SK-N-SH (cell line): ENCODE data around the gene ZNF236. TPM values are rescaled to one million over a fixed set of nuclear protein-coding genes. Genes with fewer than 3 reads are reported as not detected.

ENCODE experiments used
- CTCF ChIA-PET: fragments of 300-600, 350-600 bp; formaldehyde crosslinking; extraction: SDS; loops from one replicate; lab custom pipeline; 2021; lab: Yijun Ruan, JAX
- POLR2A ChIA-PET: fragments of 350-600 bp; sonication (Branson Sonifier 250); formaldehyde crosslinking; extraction: SDS; loops from one replicate; lab custom pipeline; 2020; ENCODE audit warnings: antibody characterized with exemption, inconsistent platforms; lab: Yijun Ruan, JAX
- DNase-seq: peaks from one replicate; pipeline ENCODE4 v3.0.0; 2012
- H2AFZ ChIP-seq: fragments of 200-600 bp; sonication (generic); 2 replicates; pipeline ENCODE4 v1.8.1; 2016; ENCODE audit warnings: antibody characterized with exemption, mild to moderate bottlenecking, low read depth
- H3F3A ChIP-seq: fragments of 200-600 bp; sonication (generic); replicated peaks from 2 replicates; pipeline ENCODE3; 2016; ENCODE audit warnings: antibody characterized with exemption, mild to moderate bottlenecking; ENCODE audit not compliant: insufficient read depth
- H3K27ac ChIP-seq, 2 experiments: fragments of 200-500 bp in 1 of 2; fragments of 200-600 bp in 1 of 2; sonication (Bioruptor generic) in 1 of 2; sonication (generic), shearing (Covaris generic) in 1 of 2; 2 replicates each; pipeline versions ENCODE4 v1.5.1 to v1.6.1; 2014 to 2016; ENCODE audit warnings: low read depth in 2 of 2, inconsistent platforms in 1 of 2, low read length in 1 of 2, mild to moderate bottlenecking in 1 of 2, mixed read lengths in 1 of 2
- H3K27me3 ChIP-seq: fragments of 200-600 bp; sonication (generic), shearing (Covaris generic); 2 replicates; pipeline ENCODE4 v1.6.1; 2016; ENCODE audit warnings: mixed run types; ENCODE audit not compliant: insufficient read depth
- H3K36me3 ChIP-seq, 2 experiments: fragments of 200-500 bp in 1 of 2; fragments of 200-600 bp in 1 of 2; sonication (Bioruptor generic) in 1 of 2; sonication (generic) in 1 of 2; replicated peaks in 1 of 2; 2 replicates each; pipeline versions ENCODE3 to v1.5.1; 2014 to 2016; ENCODE audit warnings: low read length in 1 of 2, mild to moderate bottlenecking in 1 of 2; ENCODE audit not compliant: insufficient read depth in 2 of 2, control insufficient read depth in 1 of 2
- H3K4me1 ChIP-seq, 2 experiments: fragments of 200-500 bp in 1 of 2; fragments of 200-600 bp in 1 of 2; sonication (Bioruptor generic) in 1 of 2; sonication (generic), shearing (Covaris generic) in 1 of 2; 2 replicates each; pipeline versions ENCODE4 v1.5.1 to v1.6.1; 2014 to 2016; ENCODE audit warnings: low read depth in 1 of 2, low read length in 1 of 2, mixed run types in 1 of 2; ENCODE audit not compliant: insufficient read depth in 2 of 2, control insufficient read depth in 1 of 2
- H3K4me2 ChIP-seq: fragments of 200-600 bp; sonication (generic), shearing (Covaris generic); 2 replicates; pipeline ENCODE4 v1.6.1; 2017; ENCODE audit warnings: mixed run types
- H3K4me3 ChIP-seq, 2 experiments: fragments of 200-500 bp in 1 of 2; fragments of 200-600 bp in 1 of 2; sonication (Bioruptor generic) in 1 of 2; sonication (generic), shearing (Covaris generic) in 1 of 2; 2 replicates each; pipeline versions ENCODE4 v1.5.1 to v1.8.1; 2014 to 2016; ENCODE audit warnings: low read depth in 2 of 2, inconsistent platforms in 1 of 2, low read length in 1 of 2, mild to moderate bottlenecking in 1 of 2, mixed read lengths in 1 of 2, moderate library complexity in 1 of 2
- H3K79me2 ChIP-seq: fragments of 200-600 bp; sonication (generic); 2 replicates; pipeline ENCODE4 v1.8.1; 2017; ENCODE audit warnings: mild to moderate bottlenecking; ENCODE audit not compliant: insufficient read depth
- H3K9ac ChIP-seq: fragments of 200-600 bp; sonication (generic); 2 replicates; pipeline ENCODE4 v1.6.1; 2017; ENCODE audit warnings: mixed run types
- H3K9me2 ChIP-seq: fragments of 200-600 bp; sonication (generic); 2 replicates; pipeline ENCODE4 v1.6.1; 2017; ENCODE audit warnings: mixed run types
- H3K9me3 ChIP-seq: fragments of 200-600 bp; sonication (generic); 2 replicates; pipeline ENCODE4 v1.6.1; 2017; ENCODE audit warnings: mixed run types, mild to moderate bottlenecking, moderate library complexity
- H4K20me1 ChIP-seq: fragments of 200-600 bp; sonication (generic); 2 replicates; pipeline ENCODE4 v1.6.1; 2017; ENCODE audit warnings: mild to moderate bottlenecking, mixed run types; ENCODE audit not compliant: insufficient read depth
- CHD2 ChIP-seq: fragments of 150-350 bp; IDR thresholded peaks from 2 replicates; pipeline ENCODE4 v1.6.1; 2018; ENCODE audit warnings: low read length; ENCODE audit not compliant: partially characterized antibody
- EP300 ChIP-seq, 2 experiments: IDR thresholded peaks; 2 replicates each; pipeline versions ENCODE4 v1.4.0 to v1.6.1; 2012; ENCODE audit warnings: borderline replicate concordance in 1 of 2, low read depth in 1 of 2, low read length in 1 of 2
- EZH2phosphoT487 ChIP-seq: fragments of 200-600 bp; sonication (generic); IDR thresholded peaks from 2 replicates; pipeline ENCODE4 v1.6.1; 2017; ENCODE audit warnings: low read depth, mixed run types, mild to moderate bottlenecking, antibody characterized with exemption, moderate library complexity, borderline replicate concordance
- FOXJ3 ChIP-seq: sonication (generic); formaldehyde crosslinking; IDR thresholded peaks from 2 replicates; pipeline ENCODE4 v1.5.1; 2020; ENCODE audit warnings: mild to moderate bottlenecking, missing genetic modification reagents
- GABPA ChIP-seq: IDR thresholded peaks from 2 replicates; pipeline ENCODE4 v1.4.0; 2012; ENCODE audit warnings: low read depth, mild to moderate bottlenecking
- IRF3 ChIP-seq: fragments of 150-350 bp; IDR thresholded peaks from 2 replicates; pipeline ENCODE4 v1.6.1; 2016; ENCODE audit warnings: mild to moderate bottlenecking, low read depth, low read length
- MXI1 ChIP-seq: IDR thresholded peaks from 2 replicates; pipeline ENCODE4 v1.6.1; 2012; ENCODE audit warnings: mild to moderate bottlenecking, low read depth, low read length, improper control_type of control experiment
- SMC3 ChIP-seq: IDR thresholded peaks from 2 replicates; pipeline ENCODE4 v1.6.1; 2012; ENCODE audit warnings: low read depth, low read length, improper control_type of control experiment
- TCF12 ChIP-seq: IDR thresholded peaks from 2 replicates; pipeline ENCODE4 v1.4.0; 2012
- USF2 ChIP-seq: fragments of 150-350 bp; IDR thresholded peaks from 2 replicates; pipeline ENCODE4 v1.6.1; 2017; ENCODE audit warnings: antibody characterized with exemption, low read length, low read depth, borderline replicate concordance
- WGBS: methylation state at CpG from one replicate; pipeline ENCODE4 v1.1.6; 2017; ENCODE audit warnings: low lambda C conversion rate; 5-methylcytosine and 5-hydroxymethylcytosine counted together
- polyA plus RNA-seq, 3 experiments: library from polyadenylated mRNA; depleted of rRNA; stranded (reverse); fragments of >200 nt; gene quantifications; 2 replicates each; pipeline ENCODE4 v1.2.3, GENCODE V29; 2012
- TF ChIP-seq, protein P1 (sequence below): IDR thresholded peaks from 2 replicates; pipeline ENCODE4; 2012

Gene ZNF236
- polyA plus RNA-seq, 1 of the 3 experiments (the other 2 are of a cell fraction), result 4.2 TPM

- no peak for TF ChIP-seq MXI1
- TF ChIP-seq IRF3, result no peak
- TF ChIP-seq EZH2phosphoT487, result no peak
These were observed 5.1 kb downstream of the ZNF236 start (continued) for GRCh38 chr18:76827205-76828200.

DNA sequence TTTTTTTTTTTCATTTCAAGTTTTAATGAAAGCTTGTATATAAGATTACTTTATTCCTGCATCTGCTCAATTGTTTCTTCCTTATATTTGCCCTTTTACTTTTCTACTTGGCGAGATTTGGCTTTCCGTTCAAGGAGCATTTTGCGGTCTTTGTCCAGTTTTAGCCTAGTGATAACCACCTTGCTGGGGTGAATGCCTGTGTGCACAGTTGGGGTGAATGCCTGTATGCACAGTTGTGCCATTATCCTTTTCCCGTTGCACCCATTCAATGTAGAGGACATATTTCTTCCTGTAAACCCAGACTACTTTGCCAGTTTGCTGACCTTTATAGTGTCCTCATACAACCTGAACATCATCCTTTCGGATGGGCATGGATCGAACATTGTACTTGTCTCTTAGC lies 12.0 kb downstream of the ZNF236 start:
- WGBS, result 95% methylated on average over 6 of the region's 6 CpGs
- H3K4me3 ChIP-seq, result no peak overlapping the region
- H3K4me1 ChIP-seq, result no peaks in the 10 kb centered on the region; a peak in 2 of 4 replicates
- H3K9ac ChIP-seq, result no peak overlapping the region
- no peak overlapping the region for H3K4me2 ChIP-seq
- H3K27me3 ChIP-seq, result no peaks in the 10 kb centered on the region
- no peaks in the 10 kb centered on the region for H4K20me1 ChIP-seq
- H3F3A ChIP-seq, result peaks cover 5% of the 10 kb centered on the region
- no peak for DNase-seq
- TF ChIP-seq USF2 (no peak), GABPA (no peak), EZH2phosphoT487 (no peak), CHD2 (no peak), TCF12 (no peak), SMC3 (no peak)
- no peaks in the 10 kb centered on the region for H3K9me3 ChIP-seq
- ChIA-PET CTCF (no interaction called here), POLR2A (no interaction called here)
- H3K9me2 ChIP-seq, result no peaks in the 10 kb centered on the region
- H2AFZ ChIP-seq, result no peak overlapping the region
- peaks cover 87% of the 10 kb centered on the region for H3K79me2 ChIP-seq
- no peaks in the 10 kb centered on the region for H3K36me3 ChIP-seq
- no peak overlapping the region for H3K27ac ChIP-seq

DNA sequence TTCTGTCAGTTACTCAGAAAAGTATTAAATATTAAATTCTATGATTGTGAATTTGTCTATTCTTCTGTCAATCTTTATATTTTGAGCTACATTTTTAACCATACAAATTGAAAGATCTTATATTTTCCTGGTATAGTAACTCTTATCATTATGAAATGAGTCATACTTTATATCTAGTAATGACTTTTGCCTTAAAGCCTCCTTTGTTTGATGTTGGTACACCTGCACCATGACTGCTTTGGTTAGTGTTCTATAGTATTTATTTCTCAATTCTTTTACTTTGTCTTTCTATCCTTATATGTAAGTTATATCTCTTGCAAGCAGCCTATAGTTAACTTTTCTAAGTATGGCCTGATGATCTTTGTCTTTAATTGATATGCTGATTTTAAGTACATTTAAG lies 13.0 kb downstream of the ZNF236 start:
- DNase-seq, result no peak
- no peaks in the 10 kb centered on the region; a peak in 2 of 4 replicates for H3K4me1 ChIP-seq
- H4K20me1 ChIP-seq, result no peaks in the 10 kb centered on the region
- H3K9me2 ChIP-seq, result no peaks in the 10 kb centered on the region
- no peak overlapping the region for H3K4me2 ChIP-seq
- POLR2A ChIA-PET, result no interaction called here
- H2AFZ ChIP-seq, result no peak overlapping the region
- H3K9ac ChIP-seq, result no peak overlapping the region
- no peaks in the 10 kb centered on the region for H3K36me3 ChIP-seq
- H3K9me3 ChIP-seq, result no peaks in the 10 kb centered on the region
- CTCF ChIA-PET, result no interaction called here
- no peak overlapping the region for H3K27ac ChIP-seq
- no peak overlapping the region for H3K4me3 ChIP-seq
- H3K79me2 ChIP-seq, result peaks cover 89% of the 10 kb centered on the region
- H3K27me3 ChIP-seq, result no peaks in the 10 kb centered on the region
- TF ChIP-seq, protein P1, sequence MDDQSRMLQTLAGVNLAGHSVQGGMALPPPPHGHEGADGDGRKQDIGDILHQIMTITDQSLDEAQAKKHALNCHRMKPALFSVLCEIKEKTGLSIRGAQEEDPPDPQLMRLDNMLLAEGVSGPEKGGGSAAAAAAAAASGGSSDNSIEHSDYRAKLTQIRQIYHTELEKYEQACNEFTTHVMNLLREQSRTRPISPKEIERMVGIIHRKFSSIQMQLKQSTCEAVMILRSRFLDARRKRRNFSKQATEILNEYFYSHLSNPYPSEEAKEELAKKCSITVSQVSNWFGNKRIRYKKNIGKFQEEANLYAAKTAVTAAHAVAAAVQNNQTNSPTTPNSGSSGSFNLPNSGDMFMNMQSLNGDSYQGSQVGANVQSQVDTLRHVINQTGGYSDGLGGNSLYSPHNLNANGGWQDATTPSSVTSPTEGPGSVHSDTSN, result no peak
- TF ChIP-seq USF2, result no peak
- TF ChIP-seq MXI1, result no peak
- TF ChIP-seq SMC3, result no peak
- no peak for TF ChIP-seq FOXJ3 (CRISPR knock-in tag)
- TF ChIP-seq EP300 (IDR thresholded peaks at IDR 0.05; ENCODE audit: borderline replicate concordance in 1 of 2, low read depth in 1 of 2, low read length in 1 of 2), result no peak
- H3F3A ChIP-seq, result peaks cover 5% of the 10 kb centered on the region
